Activated CD4-positive, alpha-beta T cell treated with anti-CD3 and anti-CD28 coated beads, Interleukin-2, amount 10 ng/mL, durations not matched to agents 7 days and 5 days (primary cell): ENCODE data around the gene TOPAZ1. TPM values are rescaled to one million over a fixed set of nuclear protein-coding genes. Genes with fewer than 3 reads are reported as not detected.

ENCODE experiments used
- CTCF ChIA-PET: fragments of 350-600 bp; sonication (Branson Sonifier 250); formaldehyde crosslinking; loops from one replicate; lab custom pipeline; 2021; ENCODE audit warnings: antibody characterized with exemption; lab: Charles Lee
- POLR2A ChIA-PET: fragments of 350-600 bp; sonication (Branson Sonifier 250); formaldehyde crosslinking; loops from one replicate; lab custom pipeline; 2021; ENCODE audit warnings: antibody characterized with exemption; lab: Charles Lee
- DNase-seq: peaks from one replicate; pipeline ENCODE4 v3.0.0-alpha.2; 2020
- H3K27ac Mint-ChIP-seq: one replicate; pipeline ENCODE4 v1.8.0; 2021; ENCODE audit warnings: mild to moderate bottlenecking, moderate library complexity, mixed read lengths
- H3K27me3 Mint-ChIP-seq: one replicate; pipeline ENCODE4 v1.8.0; 2021; ENCODE audit warnings: mixed read lengths
- H3K36me3 Mint-ChIP-seq: one replicate; pipeline ENCODE4 v1.8.0; 2021; ENCODE audit warnings: low read depth, mixed read lengths
- H3K4me1 Mint-ChIP-seq: one replicate; pipeline ENCODE4 v1.8.0; 2021; ENCODE audit warnings: mixed read lengths
- H3K4me3 Mint-ChIP-seq: one replicate; pipeline ENCODE4 v1.8.0; 2021; ENCODE audit warnings: mild to moderate bottlenecking, moderate library complexity, mixed read lengths
- H3K9me3 Mint-ChIP-seq: one replicate; pipeline ENCODE4 v1.8.0; 2021; ENCODE audit warnings: mixed read lengths
- total RNA-seq, 2 experiments: library from RNA; stranded (reverse); gene quantifications; one replicate each; pipeline ENCODE4 v1.2.3, GENCODE V29; 2021

The TOPAZ1 gene
- total RNA-seq, 2 experiments from 2014 or later: not detected

DNA sequence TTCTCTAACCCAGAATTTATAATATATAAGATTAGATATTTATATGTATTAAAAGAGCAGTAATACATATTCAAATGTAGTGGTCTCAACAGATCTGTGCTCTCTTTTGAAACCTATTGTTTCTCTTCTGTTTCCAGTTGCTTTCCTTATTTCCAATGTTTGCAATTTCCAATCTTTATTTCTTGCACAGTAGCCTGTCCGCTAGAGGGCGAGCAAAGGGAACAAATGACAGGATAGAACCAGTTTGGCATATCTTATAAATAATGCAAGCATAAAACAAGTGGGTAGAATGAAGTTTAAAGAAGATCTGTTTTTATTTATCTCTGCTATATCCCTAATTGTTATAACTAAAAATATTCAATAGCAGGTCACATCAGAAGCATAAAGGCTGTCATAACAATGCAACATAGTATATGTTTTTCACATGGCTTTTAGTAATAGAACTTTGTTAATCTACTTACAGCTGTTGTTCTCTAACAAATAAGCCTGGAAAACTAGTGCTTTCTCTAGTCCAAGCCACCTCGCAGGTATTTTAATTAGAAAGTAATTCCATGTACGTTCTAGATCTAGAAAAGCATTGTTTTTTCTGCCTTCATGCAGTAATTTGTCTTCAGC is 81.8 kb downstream of the TOPAZ1 start:
- peak; percentile 67 for DNase-seq
- Mint-ChIP-seq H3K9me3 (no peaks in the 10 kb centered on the region), H3K27ac (no peak overlapping the region), H3K36me3 (no peaks in the 10 kb centered on the region), H3K4me3 (no peak overlapping the region), H3K27me3 (peaks cover 27% of the 10 kb centered on the region), H3K4me1 (peaks cover 4% of the 10 kb centered on the region)
- POLR2A ChIA-PET: no interaction called here
- CTCF ChIA-PET: interaction anchor here (1.2 to 1.5 kb wide), 2 partner anchors 13 to 14 kb away, joined by 3 to 4 read pairs; no protein-coding TSS in a partner anchor

DNA sequence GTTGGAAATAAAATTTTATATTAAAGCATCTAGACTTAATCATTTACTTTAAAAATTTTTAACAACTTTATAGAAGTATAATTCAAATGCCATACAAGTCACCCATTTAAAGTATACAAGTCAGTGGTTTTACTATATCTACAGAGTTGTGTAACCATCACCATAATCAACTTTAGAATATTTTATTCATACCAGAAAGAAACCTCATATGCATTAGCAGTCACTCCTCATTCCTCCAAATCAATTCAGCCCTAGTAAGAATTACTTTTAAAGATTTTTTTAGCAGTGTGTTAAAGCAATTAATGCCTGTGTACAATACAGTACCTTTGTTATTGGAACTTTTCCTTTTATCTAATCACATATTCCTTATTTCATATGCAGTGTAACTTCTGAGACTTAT is 82.9 kb downstream of the TOPAZ1 start:
- ChIA-PET CTCF (interaction anchor here (1.2 kb wide), 1 partner anchor 14 kb away, joined by 3 read pairs; no protein-coding TSS in a partner anchor), POLR2A (interaction anchor here (0.6 kb wide), 1 partner anchor 145 kb away, joined by 4 read pairs; no protein-coding TSS in a partner anchor)
- no peak overlapping the region for H3K27ac Mint-ChIP-seq
- H3K36me3 Mint-ChIP-seq: no peaks in the 10 kb centered on the region
- H3K4me1 Mint-ChIP-seq: no peaks in the 10 kb centered on the region
- no peak for DNase-seq
- H3K27me3 Mint-ChIP-seq: peaks cover 24% of the 10 kb centered on the region
- no peaks in the 10 kb centered on the region for H3K9me3 Mint-ChIP-seq
- H3K4me3 Mint-ChIP-seq: no peak overlapping the region

DNA sequence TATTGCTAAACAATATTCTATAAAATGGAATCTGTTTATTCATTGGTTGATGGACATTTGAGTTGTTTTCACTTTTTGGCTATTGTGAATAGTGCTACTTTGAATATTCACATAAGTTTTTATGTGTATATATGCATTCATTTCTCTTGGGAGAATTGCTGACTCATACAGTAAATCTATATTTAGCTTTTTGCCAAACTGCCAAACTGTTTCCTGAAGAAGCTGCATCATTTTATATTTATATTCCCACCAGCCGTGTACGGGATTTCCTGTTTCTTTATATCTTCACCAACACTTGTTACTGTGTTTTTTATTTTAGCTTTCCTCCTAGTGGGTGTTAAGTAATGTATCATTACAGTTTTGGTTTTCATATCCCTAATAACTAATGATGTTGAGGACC is 84.3 kb downstream of the TOPAZ1 start:
- no peak overlapping the region for H3K4me3 Mint-ChIP-seq
- H3K9me3 Mint-ChIP-seq: no peaks in the 10 kb centered on the region
- DNase-seq: no peak
- POLR2A ChIA-PET: no interaction called here
- CTCF ChIA-PET: interaction anchor here (0.6 kb wide), 1 partner anchor 219 kb away, joined by 8 read pairs; no protein-coding TSS in a partner anchor
- H3K27me3 Mint-ChIP-seq: peaks cover 26% of the 10 kb centered on the region
- no peaks in the 10 kb centered on the region for H3K36me3 Mint-ChIP-seq
- no peaks in the 10 kb centered on the region for H3K4me1 Mint-ChIP-seq
- H3K27ac Mint-ChIP-seq: no peak overlapping the region

DNA sequence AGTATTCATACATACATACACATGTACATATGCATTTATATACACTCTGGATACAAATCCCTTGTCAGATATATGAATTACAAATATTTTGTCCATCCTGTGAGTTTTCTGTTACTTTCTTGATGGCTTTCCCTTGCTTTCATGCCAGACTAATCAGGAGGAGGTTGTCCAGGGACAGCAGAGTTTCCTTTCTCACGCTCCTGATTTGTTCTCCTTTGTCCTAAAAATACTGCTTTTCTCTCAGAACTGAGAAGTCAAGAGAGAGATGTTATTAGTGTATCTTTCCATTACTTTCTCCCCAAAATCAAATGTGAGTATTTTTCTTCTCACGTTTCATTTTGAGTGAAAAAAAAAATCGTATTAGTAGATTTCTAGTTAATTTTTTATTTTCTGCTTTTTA is 84.8 kb downstream of the TOPAZ1 start:
- no peak overlapping the region for H3K4me3 Mint-ChIP-seq
- H3K36me3 Mint-ChIP-seq: no peaks in the 10 kb centered on the region
- H3K27ac Mint-ChIP-seq: no peak overlapping the region
- H3K27me3 Mint-ChIP-seq: peaks cover 26% of the 10 kb centered on the region
- ChIA-PET POLR2A (no interaction called here), CTCF (interaction anchor here (0.6 kb wide), 1 partner anchor 220 kb away, joined by 8 read pairs; no protein-coding TSS in a partner anchor)
- no peaks in the 10 kb centered on the region for H3K9me3 Mint-ChIP-seq
- no peak for DNase-seq
- H3K4me1 Mint-ChIP-seq: no peaks in the 10 kb centered on the region

DNA sequence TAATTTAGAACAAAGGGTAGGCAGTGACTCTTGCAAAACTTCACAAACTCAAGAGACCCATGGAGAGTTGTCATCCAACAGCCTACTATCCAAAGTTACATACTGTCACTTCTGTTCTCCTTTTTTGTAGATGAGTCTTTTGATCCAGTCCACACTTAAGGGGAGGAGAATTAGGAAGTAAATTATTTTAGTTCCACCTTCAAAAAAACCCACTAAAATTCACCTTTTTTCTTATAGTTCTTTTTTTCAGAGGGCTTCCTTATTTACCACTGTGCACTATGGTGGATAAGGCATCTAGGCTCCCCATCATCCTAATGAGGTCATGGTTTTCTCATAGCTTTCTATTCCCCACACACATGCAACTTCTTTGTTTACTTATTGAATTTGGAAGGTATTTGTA is 88.3 kb downstream of the TOPAZ1 start:
- Mint-ChIP-seq H3K27me3 (peaks cover 26% of the 10 kb centered on the region), H3K36me3 (no peaks in the 10 kb centered on the region), H3K9me3 (no peaks in the 10 kb centered on the region), H3K4me3 (no peak overlapping the region), H3K4me1 (no peaks in the 10 kb centered on the region), H3K27ac (no peak overlapping the region)
- ChIA-PET CTCF (no interaction called here), POLR2A (no interaction called here)
- DNase-seq: no peak

DNA sequence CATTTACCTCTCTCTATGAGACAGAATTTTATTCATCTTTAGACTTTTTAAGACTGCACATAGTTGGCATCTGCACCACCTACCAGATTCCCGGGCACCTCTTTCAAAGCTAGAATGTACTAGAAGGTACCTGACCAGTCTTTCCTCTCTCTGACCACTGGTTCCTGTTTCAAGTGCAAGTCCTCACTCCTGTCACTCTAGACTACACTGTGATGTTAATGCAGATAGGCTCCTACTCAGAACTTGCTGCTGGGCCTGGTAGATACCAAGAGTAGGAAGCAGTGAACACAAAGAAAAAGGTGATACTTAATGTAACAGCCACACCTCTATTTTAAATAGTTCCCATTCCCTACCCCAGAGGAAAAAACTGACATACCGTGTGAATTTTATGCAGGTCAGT is 88.8 kb downstream of the TOPAZ1 start:
- Mint-ChIP-seq H3K36me3 (no peaks in the 10 kb centered on the region), H3K27me3 (peaks cover 23% of the 10 kb centered on the region), H3K4me1 (no peaks in the 10 kb centered on the region), H3K9me3 (no peaks in the 10 kb centered on the region), H3K27ac (no peak overlapping the region), H3K4me3 (no peak overlapping the region)
- no peak for DNase-seq
- ChIA-PET CTCF (interaction anchor here (0.9 kb wide), 1 partner anchor 8 kb away, joined by 3 read pairs; no protein-coding TSS in a partner anchor), POLR2A (no interaction called here)

DNA sequence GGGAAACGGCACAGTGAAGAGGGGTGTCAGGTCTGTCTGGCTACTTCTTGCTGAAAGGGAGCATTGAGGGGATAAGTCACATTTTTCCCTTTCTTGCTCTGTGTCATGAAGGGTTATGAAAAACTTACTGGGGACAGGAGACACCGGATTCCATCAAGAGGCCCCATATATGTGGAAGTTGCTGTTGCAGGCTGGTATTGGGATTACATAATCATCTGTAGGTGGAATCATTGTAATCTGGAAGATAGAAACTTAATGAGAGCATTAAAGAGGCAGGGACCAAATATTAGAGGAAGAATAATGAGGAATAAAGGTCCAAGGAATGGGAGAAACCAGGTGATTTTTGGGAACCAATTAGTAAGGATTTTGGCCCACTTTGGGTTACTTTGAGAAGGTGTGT is 92.6 kb downstream of the TOPAZ1 start:
- no peak for DNase-seq
- H3K9me3 Mint-ChIP-seq: no peaks in the 10 kb centered on the region
- ChIA-PET POLR2A (no interaction called here), CTCF (no interaction called here)
- H3K4me3 Mint-ChIP-seq: no peak overlapping the region
- H3K27me3 Mint-ChIP-seq: peaks cover 17% of the 10 kb centered on the region
- no peaks in the 10 kb centered on the region for H3K36me3 Mint-ChIP-seq
- no peak overlapping the region for H3K27ac Mint-ChIP-seq
- peaks cover 11% of the 10 kb centered on the region for H3K4me1 Mint-ChIP-seq

DNA sequence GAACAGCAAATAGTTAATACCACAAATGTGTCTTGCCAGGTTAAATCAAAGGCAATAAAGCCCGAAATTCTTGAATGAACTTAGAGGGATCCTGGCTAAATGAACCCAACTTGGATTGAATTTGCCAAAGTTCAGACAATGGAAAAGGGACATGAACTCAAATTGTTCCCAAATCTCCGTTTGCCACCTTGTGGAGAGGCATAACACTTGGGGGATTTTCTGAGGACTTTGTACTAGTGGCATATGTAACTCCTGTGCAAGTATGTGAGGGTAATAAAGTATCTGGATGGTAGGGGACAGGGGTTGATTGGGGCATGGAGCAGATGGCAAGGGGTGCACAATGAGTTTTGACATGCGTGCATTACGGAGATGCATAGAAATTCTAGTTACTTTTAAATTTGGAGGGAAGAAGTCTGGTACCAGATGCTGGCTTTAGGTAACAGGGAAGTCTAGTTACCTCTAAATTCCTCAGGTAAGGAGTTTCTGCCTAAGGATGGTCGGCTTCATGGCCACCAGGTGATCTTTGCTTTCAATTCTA is 95.6 kb downstream of the TOPAZ1 start:
- Mint-ChIP-seq H3K27me3 (peaks cover 13% of the 10 kb centered on the region), H3K9me3 (no peaks in the 10 kb centered on the region), H3K4me1 (peaks cover 24% of the 10 kb centered on the region), H3K27ac (peak overlapping the region; percentile 100), H3K4me3 (peak overlapping the region; percentile 97), H3K36me3 (peaks cover 5% of the 10 kb centered on the region)
- POLR2A ChIA-PET: no interaction called here
- CTCF ChIA-PET: interaction anchor here (1.8 kb wide), 1 partner anchor 14 kb away, joined by 4 read pairs; no protein-coding TSS in a partner anchor
- DNase-seq: no peak

DNA sequence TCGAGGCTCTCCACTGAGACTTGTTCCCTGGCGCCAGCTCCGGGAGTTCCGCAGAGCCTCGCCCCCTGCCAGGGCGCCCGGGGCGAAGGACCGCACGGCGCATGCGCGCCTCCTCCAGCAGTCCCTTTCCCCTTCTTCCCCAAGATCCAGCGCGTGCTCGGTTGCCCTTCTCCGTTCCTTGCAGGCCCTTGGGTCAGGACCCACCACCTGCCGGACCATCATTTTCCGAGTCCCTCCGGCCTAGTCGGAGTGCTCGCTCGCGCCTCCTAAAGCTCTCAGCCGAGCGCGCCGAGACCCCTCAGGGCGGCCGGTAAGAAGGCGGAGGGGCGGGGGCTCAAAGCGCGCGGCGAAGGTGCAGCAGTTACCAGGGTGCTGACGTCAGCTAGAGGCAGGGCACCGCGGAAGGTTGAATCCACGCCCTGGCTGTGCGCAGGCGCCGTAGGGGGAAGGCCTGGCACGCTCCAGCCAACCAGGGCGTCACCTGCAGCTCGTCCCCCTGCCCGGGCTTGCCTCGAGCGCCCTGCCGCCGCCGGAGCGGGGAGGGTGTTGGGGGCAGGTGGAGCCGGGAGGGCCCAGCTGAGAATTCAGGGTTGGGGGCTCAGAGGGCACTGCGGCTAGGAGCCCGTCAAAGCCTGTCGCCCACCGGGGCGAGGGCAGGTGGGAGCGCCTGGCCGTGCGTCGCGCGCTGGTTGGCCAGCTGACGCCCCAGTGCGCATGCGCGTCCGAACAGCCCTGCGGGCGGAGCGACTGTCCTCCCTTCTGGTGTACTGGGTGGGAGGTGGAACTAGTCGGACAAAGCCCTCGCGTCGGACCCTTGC is 96.5 kb downstream of the TOPAZ1 start, which contains the start of gene TCAIM:
TCAIM (plus strand) TSS at position 757 of the 818 bp plus-strand sequence. CDS start 16,017 bp downstream, outside the sequence.
- Mint-ChIP-seq H3K36me3 (peaks cover 7% of the 10 kb centered on the region), H3K9me3 (no peaks in the 10 kb centered on the region), H3K27ac (peak within 1 kb of the TSS; percentile 100), H3K4me1 (peaks cover 24% of the 10 kb centered on the region), H3K27me3 (peaks cover 10% of the 10 kb centered on the region), H3K4me3 (peak within 1 kb of the TSS; percentile 97)
- peak; percentile 99 for DNase-seq
- ChIA-PET POLR2A (interaction anchor here (1.2 kb wide), 1 partner anchor 173 kb away, joined by 3 read pairs; no protein-coding TSS in a partner anchor), CTCF (interaction anchor here (0.6 to 1.8 kb wide), 5 partner anchors 10 to 217 kb away, joined by 3 to 4 read pairs (median 3); partner anchors contain the start of gene ZKSCAN7)

DNA sequence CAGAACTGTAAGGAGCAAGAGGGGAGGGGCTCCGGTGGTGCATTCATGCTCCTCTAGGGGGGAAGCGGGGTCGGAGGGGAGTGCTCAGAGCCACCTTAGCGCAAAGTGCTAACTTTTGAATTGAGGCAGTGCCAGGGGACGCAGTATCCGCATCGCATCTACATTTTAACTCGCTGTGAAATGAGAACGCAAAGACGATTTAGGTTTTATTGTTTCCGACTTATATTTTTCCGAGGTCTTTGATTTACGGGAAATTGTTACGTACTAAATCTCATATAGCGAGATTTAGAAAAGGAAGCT is 97.1 kb downstream of the TOPAZ1 start:
- H3K4me3 Mint-ChIP-seq: peak overlapping the region; percentile 97
- DNase-seq: no peak
- H3K36me3 Mint-ChIP-seq: peaks cover 7% of the 10 kb centered on the region
- peaks cover 4% of the 10 kb centered on the region for H3K27me3 Mint-ChIP-seq
- H3K27ac Mint-ChIP-seq: peak overlapping the region; percentile 100
- H3K9me3 Mint-ChIP-seq: no peaks in the 10 kb centered on the region
- H3K4me1 Mint-ChIP-seq: peaks cover 24% of the 10 kb centered on the region
- ChIA-PET POLR2A (interaction anchor here (1.2 kb wide), 1 partner anchor 172 kb away, joined by 3 read pairs; no protein-coding TSS in a partner anchor), CTCF (interaction anchor here (0.9 to 1.0 kb wide), 2 partner anchors 13 to 167 kb away, joined by 3 read pairs; no protein-coding TSS in a partner anchor)

DNA sequence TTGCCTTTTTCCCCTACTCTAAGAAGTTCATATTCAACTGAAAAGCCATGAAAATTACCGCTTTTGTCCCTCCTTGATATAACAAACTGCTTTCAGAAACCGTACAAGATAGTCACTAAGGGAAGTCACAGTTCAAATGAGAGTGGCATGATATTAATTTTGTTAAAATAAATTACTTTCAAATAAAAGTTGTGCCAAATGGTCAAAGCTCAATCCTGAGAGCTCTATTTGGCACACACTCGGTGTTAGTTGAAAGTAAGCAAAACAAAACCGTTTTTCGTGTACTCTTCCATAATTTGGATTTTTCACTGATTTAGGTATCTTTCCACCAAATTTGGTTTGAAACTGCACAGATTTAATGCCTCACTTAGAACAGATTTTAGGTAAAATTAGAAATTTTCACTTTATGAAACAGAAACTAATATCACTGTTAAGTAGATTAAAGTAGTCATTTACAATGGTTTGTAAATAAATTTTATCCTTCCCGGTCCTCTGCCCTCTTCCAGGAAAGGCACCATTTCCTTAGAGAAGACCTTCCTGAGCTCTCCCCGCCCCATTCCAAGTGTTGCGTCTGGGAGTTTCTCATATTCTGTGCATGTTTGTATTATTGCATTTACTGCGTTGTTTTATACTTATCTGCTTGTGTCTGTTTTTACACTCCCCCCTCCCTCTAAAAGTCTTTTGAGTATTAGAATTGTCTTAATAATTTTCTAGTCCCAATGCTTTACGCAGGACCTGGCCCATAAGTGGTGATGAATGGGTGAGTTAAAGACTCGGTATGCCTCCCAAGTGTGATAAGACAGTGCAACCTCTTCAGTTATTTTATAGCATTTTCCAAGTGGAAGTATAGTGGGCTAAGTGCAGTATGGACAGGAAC is 97.7 kb downstream of the TOPAZ1 start:
- peak overlapping the region; percentile 97 for H3K4me3 Mint-ChIP-seq
- CTCF ChIA-PET: no interaction called here

DNA sequence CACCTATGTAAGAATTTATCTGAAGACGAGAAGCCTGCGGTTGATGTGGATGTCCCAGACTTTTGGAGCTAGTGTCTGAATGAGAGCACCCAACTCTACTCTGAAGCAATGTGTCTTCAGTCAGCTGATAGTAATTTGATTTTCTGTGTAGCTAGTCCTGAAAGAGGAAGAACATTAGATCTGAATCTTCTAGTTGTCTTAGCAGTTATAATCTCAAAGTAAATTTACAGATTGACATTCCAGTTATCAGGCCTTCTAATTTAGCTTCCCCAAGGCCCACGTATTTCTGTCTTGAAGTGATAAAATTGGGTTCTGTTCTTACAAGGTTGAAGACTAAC is 98.3 kb downstream of the TOPAZ1 start:
- POLR2A ChIA-PET: no interaction called here
- DNase-seq: no peak
- no peaks in the 10 kb centered on the region for H3K9me3 Mint-ChIP-seq
- H3K27me3 Mint-ChIP-seq: no peaks in the 10 kb centered on the region
- CTCF ChIA-PET: no interaction called here
- H3K4me3 Mint-ChIP-seq: peak overlapping the region; percentile 97
- peaks cover 24% of the 10 kb centered on the region for H3K4me1 Mint-ChIP-seq
- H3K27ac Mint-ChIP-seq: no peak overlapping the region
- H3K36me3 Mint-ChIP-seq: peaks cover 7% of the 10 kb centered on the region

More for the DNA sequence above, 97.7 kb downstream of the TOPAZ1 start:
- Mint-ChIP-seq H3K4me1 (peaks cover 24% of the 10 kb centered on the region), H3K9me3 (no peaks in the 10 kb centered on the region), H3K27me3 (peaks cover under 1% of the 10 kb centered on the region), H3K27ac (peak overlapping the region; percentile 100), H3K36me3 (peaks cover 7% of the 10 kb centered on the region)
- POLR2A ChIA-PET: interaction anchor here (1.2 kb wide), 1 partner anchor 172 kb away, joined by 3 read pairs; no protein-coding TSS in a partner anchor
- DNase-seq: no peak
